Adrenal gland (tissue), 5 donors: Measurements from ENCODE around the gene TMED10.

Source experiments
- POLR2A ChIP-seq, 2 donors: fragments of 450-650 bp; IDR thresholded peaks; one replicate each; pipeline ENCODE4 v1.6.1; 2017; ENCODE audit warnings: antibody characterized with exemption in 2 of 2, mild to moderate bottlenecking in 2 of 2, moderate library complexity in 1 of 2
- TF ChIP-seq, protein P1 (sequence below), 6 experiments: fragments of 450-650 bp in 4 of 6; fragments of 200-600 bp in 2 of 6; sonication (generic) in 1 of 6; IDR thresholded peaks; 1 replicate in 5 of 6; 2 replicates in 1 of 6; pipeline versions ENCODE4 v1.5.1 to v1.8.0; 2016 to 2021; ENCODE audit warnings: antibody characterized with exemption in 6 of 6, mild to moderate bottlenecking in 2 of 6, moderate library complexity in 1 of 6
- donor health status: DM: no; HTN: no; CAD: no.

DNA sequence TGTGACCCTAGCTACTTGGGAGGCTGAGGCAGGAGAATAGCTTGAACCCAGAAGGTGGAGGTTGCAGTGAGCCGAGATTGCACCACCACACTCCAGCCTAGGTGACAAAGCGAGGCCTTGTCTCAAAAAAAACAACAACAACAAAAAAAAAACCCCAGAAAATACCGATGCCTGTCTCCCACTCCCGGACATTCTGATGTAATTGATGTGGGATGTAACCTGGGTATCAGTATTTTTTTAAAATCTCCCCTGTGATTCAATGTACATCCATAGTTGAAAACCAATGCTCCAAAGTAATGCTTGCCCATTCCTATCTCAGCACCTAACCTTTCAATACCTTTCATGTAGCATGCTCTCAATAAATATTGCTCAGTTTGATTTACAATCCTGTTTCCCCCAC, 11.7 kb upstream of the TMED10 start:
- TF ChIP-seq, protein P1, sequence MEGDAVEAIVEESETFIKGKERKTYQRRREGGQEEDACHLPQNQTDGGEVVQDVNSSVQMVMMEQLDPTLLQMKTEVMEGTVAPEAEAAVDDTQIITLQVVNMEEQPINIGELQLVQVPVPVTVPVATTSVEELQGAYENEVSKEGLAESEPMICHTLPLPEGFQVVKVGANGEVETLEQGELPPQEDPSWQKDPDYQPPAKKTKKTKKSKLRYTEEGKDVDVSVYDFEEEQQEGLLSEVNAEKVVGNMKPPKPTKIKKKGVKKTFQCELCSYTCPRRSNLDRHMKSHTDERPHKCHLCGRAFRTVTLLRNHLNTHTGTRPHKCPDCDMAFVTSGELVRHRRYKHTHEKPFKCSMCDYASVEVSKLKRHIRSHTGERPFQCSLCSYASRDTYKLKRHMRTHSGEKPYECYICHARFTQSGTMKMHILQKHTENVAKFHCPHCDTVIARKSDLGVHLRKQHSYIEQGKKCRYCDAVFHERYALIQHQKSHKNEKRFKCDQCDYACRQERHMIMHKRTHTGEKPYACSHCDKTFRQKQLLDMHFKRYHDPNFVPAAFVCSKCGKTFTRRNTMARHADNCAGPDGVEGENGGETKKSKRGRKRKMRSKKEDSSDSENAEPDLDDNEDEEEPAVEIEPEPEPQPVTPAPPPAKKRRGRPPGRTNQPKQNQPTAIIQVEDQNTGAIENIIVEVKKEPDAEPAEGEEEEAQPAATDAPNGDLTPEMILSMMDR (IDR thresholded peaks at IDR 0.05): no peak
- TF ChIP-seq POLR2A (IDR thresholded peaks at IDR 0.05): no peak
